Sciatic nerve (tissue), 2 donors: ENCODE results near the gene MT1M. TPM values are rescaled to one million over a fixed set of nuclear protein-coding genes. Genes with fewer than 3 reads are reported as not detected.
A peak's percentile ranks its signal among the peaks of the same experiment; 100 is the strongest.

Source experiments
- ATAC-seq: fragments of 200-7000 bp; cut with Tn5 transposase; one replicate; pipeline ENCODE4 v1.9.1; 2020; ENCODE audit warnings: mild to moderate bottlenecking, moderate library complexity
- DNase-seq: peaks from one replicate; pipeline ENCODE4 v3.0.0-alpha.2; 2020; ENCODE audit warnings: low spot score
- intact Hi-C: fragments of 100-400 bp; cut with DNase I; formaldehyde crosslinking; loops from one replicate; pipeline ENCODE4 v1.14.2; 2022
- total RNA-seq: library from RNA; stranded (reverse); fragmentation: NEBNext Ultra II Directional; extraction: Animal tissue kit (Norgen Biotek cat#: 25700); gene quantifications from one replicate; pipeline ENCODE4 v1.2.1, GENCODE V29; 2021
- donor health status: DM: no; HTN: no; CAD: no.
- donor health status: DM: no; HTN: no; CAD: no.

Gene MT1M
- total RNA-seq, 1 donor from 2014 or later = 6.7 TPM

DNA sequence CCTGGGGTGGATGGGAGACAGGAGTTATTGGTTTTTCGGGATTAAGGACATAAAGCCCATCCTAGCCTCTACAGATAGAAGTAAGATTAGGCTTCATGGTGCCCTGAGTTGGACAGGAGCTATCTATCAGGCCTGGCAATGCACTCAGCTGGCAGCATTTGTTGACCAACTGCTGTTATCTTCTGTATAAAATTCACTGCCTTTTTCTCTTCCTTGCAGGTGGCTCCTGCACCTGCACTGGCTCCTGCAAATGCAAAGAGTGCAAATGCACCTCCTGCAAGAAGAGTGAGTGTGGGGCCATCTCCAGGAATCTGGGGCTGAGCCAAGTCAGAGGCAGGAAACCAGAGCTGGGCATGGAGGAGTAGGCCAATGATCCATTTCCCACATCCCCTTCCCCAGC is 6.6 kb downstream of the MT1M start:
- DNase-seq (peak; percentile 45), ATAC-seq (no peak)
- intact Hi-C loops = no loop called here

DNA sequence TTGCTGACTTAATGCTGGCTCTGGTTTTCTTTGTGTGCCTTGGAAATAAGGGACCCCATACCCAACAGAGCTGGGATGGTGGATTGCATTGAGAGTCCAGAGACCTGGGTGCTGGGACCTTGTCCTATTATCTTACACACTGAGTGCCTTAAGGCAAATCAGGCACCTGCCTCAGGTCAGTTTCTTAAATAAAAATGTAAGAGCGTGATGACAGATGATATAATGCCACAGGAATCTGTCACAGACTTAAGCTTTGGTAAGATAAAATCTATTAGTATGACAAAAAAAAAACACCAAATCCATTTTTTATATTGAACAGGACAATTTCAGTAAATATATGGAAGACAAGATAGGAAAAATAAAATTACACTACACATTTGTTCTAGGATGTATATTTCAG is 7.6 kb downstream of the MT1M start:
- ATAC-seq (no peak), DNase-seq (no peak)
- intact Hi-C loops = no loop called here

DNA sequence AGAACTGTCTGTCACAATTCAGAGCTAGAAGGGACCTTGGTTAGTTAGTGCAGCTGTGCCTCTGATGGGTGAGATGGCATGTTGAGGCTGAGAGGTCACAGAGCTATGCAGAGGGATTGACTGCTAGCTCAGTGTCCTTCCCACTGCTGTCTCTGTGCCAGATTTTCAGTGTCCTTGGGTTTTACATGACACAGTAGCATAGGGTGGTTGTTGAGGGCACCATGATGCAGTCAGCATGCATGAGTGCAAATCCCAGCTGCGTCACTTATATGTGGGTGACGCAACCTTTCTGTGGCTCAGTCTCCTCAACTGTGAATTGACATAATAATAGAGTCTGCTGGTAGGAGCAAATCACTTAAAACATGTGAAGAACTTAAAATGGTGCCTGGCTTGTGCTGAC is 8.7 kb downstream of the MT1M start:
- intact Hi-C loops = no loop called here
- no peak for ATAC-seq
- DNase-seq = no peak

DNA sequence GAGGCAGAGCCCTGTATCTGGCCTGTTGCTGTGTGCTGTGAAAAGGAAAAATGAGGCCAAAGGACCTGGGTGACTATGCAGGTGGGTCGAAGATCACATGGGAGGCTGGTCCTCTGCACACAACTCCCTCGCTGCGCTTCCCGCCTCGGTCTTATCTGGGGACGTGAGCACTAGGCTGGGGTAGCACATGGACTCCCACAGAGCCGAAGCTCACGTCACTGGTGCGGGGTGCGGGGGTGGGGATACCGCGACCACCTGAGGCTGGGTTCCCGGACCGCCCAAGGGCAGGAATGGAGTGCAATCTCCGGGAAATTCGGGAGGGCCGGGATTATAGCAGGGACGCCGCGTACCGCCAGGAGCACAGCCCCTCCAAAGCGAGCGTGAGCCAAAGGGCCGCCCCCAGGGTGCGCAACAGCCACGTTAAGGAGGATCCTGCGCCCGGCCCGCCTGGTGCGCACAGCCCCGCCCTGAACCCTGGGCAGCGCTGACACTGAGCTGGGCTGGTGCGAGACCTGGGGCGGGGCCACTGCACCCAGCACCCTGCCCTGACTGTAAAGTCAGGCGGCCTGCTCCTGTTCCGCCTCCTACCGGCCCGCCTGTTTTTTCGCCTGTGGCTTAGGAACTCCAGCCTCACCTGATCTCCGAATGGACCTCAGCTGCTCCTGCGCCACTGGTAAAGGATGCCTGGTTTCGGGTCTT is 10.8 kb downstream of the MT1M start:
- DNase-seq (peak; percentile 75), ATAC-seq (peak; percentile 90)
- intact Hi-C loops = no loop called here

DNA sequence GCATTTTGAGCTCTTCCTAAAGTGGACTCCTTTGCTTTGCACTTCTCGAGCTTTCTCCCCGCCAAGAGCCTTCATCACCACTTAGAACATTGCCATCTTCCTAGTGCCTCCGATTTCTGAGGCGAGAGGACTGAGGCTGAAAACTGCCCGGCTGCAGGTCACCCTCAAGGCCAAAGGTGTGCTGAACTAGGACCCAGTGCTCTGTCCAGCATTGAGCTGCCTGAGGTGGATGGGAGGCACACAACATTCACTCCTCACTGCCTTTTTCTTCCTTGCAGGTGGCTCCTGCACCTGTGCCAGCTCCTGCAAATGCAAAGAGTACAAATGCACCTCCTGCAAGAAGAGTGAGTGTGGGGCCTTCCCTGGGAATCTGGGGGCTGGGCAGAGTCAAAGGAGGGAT is 11.4 kb downstream of the MT1M start:
- DNase-seq (no peak), ATAC-seq (no peak)
- intact Hi-C loops = no loop called here

DNA sequence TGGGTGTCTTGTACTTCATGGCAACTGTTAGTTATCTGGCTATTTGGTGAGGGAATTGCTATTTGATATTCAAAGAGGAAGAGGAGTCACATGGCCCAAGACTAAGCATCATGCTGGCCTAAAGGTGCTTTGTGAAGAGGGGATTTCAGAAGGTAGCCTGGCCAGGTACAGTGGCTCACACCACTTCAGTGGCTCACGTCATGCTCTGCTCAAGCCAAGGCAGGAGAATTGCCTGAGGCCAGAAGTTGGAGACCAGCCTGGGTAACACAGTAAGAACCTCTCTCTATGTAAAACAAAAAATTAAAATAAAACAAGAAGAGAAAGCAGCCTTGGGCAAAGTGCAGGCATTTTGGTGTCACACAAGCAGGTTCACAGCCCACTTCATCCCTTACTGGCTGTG is 12.9 kb downstream of the MT1M start:
- ATAC-seq (no peak), DNase-seq (no peak)
- intact Hi-C loops = no loop called here

DNA sequence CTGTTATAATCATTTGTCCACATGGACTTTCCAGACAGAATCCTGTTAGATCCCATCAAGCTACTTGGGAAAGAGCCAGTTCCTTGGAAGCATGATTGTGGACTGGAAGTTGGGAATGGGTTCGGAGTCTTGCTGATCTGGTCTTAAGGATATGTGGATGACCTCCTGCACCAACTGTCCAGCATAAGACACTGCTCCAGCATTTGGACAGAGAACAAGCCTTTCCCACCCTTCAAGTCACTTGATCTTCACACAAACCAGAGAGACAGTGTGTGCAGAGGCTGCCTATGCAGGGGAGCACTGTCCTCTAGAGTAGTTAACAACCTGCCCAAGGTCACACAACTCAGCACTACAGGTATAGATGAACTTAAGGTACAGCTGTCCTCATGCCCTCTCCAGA is 13.4 kb downstream of the MT1M start:
- intact Hi-C loops = no loop called here
- DNase-seq = no peak

DNA sequence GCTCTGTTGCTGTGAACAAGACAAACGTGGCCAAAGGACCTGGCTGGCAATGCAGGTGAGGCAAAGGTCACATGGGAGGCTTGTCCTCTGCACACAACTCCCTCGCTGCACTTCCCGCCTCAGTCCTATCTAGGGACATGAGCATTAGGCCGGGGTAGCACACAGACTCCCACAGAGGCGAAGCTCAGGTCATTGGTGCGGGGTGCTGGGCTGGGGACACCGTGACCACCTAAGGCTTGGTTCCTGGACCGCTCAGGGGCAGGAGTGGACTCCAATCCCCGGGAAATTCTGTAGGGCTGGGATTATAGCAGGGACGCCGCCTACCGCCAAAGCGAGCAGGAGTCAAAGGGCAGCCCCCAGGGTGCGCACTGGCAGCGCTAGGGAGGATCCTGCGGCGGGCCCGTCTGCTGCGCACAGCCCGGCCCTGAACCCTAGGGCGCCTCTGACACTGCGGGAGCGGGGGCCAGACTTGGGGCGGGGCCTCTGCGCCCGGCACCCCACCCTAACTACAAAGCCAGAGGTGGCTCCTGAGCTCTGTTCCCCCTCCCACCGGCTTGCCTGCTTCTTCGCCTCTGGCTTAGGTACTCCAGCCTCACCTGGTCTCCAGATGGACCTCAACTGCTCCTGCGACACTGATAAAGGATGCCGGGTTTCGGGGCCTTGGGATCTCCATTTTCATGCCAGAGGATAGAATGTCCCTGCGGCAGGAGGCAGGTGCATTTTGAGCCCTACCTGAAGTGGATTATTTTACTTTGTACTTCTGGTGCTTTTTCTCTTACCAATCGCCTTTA is 15.4 kb downstream of the MT1M start:
- DNase-seq = no peak
- ATAC-seq = no peak
- intact Hi-C loops = no loop called here

More for the DNA sequence above, 13.4 kb downstream of the MT1M start:
- ATAC-seq = no peak

DNA sequence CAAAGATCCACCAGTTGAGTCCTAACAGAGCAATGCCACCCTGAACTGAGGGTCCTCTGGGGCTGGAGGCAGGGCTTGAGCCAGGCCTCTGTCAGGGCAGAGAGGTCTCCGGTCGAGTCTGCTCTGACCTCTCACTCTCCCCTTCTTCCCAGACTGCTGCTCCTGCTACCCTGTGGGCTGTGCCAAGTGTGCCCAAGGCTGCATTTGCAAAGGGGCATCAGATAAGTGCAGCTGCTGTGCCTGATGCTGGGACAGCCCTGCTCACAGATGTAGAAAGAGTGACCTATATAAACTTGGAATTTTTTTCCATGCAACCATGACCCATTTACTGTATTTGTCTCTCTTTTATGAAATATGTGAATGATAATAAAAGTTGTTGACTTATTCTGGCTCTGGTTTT is 16.8 kb downstream of the MT1M start:
- no peak for ATAC-seq
- intact Hi-C loops = no loop called here
- DNase-seq = no peak

DNA sequence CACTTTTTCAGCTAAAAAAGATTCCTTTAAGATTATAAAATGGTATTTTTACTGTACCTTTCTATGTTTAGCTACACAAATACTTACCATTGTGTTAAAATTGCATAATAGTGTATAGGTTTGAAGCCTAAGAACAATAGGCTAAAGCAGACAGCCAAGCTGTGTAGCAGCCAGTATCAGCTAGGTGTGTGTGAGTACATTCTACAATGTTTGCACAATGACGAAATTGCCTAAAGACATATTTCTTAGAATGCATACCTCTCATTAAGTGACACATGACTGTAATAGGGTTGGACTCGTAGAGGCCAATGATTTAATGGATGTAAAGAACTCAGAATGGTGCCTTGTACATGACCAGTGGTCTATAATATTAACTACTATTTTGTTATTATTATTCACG is 17.4 kb downstream of the MT1M start:
- ATAC-seq = no peak
- DNase-seq = no peak
- intact Hi-C loops = no loop called here

DNA sequence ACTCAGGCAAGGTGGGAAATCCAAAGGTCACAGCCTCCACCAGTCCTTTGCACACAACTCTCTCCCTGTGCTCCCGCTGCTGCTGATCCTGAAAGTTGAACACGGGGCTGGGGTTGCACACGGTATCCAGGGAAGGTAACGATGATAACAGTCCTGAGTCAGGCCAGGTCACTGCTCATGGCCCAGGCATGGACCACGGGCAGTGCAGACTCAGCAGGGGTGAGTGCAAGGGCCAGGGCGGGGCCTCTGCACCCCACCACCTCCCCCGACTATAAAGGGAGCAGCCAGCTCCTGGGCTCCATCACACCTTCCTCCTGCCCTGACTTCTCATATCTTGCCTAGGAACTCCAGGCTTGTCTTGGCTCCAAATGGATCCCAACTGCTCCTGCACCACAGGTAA is 19.1 kb downstream of the MT1M start, which contains the start of gene MT1B:
TSS of gene MT1B (plus strand) at position 301 of the 400 bp plus-strand sequence. CDS start at position 369, 68 bp downstream.
- DNase-seq (no peak), ATAC-seq (no peak)
- intact Hi-C loops = no loop called here

DNA sequence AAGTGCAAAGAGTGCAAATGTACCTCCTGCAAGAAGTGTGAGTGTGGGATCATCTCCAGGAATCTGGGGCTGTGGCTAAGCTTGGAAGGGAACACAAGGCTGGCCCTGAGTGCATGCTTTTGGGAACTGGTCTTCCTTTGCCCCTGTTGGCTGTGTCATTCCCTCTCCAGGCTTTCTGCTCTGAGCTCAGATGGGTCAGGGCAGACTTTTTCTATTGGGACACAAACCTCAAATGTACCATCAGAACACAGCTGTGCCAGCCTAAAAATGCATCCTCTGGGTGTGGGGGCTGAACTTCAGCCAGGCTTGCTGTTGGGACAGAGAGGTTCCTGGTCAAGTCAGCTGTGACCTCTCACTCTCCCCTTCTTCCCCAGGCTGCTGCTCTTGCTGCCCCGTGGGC is 20.1 kb downstream of the MT1M start:
- no peak for ATAC-seq

DNA sequence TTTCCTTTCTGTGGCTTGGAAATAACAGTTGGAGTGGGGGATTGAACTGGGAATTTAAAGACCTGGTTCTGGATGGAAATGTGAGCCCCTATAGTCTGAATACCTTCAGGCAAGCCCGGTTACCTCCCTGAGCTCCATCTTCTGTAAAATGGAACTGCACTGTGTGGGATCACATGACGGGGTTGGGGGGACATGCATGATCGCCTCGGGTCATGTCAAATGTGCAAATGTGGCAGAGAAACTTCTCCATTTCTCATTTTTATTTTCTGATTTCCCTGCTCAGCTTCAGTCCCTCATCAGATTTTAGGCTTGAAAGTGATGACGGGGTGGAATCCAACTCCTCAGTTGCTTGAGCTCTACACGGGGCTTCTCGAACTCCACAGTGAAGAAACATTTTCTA is 20.8 kb downstream of the MT1M start:
- intact Hi-C loops = no loop called here
- ATAC-seq (no peak), DNase-seq (no peak)

More for the DNA sequence above, 20.1 kb downstream of the MT1M start:
- intact Hi-C loops = no loop called here
- no peak for DNase-seq

DNA sequence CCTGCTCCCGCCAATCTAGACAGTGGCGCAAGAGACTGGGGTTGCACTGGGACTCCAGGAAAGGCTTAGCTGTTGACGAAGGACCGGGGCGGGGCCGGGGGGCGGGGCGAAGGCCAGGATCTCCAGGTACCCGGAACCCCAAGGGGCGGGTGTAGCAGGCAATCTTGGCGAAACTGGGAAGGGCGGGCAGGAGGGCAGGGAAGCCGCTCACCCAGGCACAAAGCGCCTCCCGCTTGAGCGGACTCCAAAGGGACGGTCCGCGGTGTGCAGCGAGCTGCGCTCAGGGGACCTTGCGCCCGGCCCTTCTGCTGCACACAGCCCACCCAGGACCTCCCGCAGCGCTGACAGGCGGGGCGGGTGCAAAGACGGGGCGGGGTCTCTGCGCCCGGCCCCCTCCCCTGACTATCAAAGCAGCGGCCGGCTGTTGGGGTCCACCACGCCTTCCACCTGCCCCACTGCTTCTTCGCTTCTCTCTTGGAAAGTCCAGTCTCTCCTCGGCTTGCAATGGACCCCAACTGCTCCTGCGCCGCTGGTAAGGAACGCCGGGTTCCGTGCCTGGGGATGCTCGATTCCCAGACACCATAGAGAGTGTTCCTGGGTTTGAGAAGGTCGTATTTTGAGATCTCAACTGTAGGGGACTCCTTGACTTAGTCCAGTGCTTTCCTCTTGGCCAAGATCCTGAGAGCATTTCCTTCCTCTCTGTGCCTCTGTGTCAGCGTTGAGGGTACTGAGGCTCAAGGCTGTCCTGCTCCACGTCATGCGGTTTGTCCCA is 25.3 kb downstream of the MT1M start, which contains the start of gene MT1F:
TSS of gene MT1F (plus strand) at position 405 of the 772 bp plus-strand sequence. CDS start at position 505, 100 bp downstream.
- DNase-seq (peak; percentile 77), ATAC-seq (peak; percentile 79)
- intact Hi-C loops = no loop called here

DNA sequence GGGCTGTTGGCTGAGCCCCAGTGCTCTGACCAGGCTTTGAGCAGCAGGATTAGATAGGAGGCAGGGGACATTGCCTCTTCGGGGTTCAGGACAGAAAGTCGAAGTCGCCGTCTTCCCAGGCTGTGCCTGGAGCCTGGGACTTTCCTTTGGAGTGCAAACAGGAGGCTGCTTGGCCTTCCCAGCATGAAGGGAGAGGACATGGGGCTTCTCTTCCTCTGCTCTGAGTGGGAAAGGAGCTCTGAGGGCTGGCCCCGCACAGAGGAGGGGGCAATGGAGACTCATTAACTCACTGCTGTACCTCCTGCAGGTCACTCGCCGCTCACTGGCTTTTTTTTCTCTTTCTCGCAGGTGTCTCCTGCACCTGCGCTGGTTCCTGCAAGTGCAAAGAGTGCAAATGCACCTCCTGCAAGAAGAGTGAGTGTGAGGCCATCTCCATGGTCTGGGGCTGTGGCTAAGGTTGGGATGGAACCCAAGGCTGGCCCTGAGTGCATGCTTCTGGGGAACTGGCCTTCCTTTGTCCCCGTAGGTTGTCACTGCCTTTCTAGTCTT is 25.9 kb downstream of the MT1M start:
- intact Hi-C loops = no loop called here

DNA sequence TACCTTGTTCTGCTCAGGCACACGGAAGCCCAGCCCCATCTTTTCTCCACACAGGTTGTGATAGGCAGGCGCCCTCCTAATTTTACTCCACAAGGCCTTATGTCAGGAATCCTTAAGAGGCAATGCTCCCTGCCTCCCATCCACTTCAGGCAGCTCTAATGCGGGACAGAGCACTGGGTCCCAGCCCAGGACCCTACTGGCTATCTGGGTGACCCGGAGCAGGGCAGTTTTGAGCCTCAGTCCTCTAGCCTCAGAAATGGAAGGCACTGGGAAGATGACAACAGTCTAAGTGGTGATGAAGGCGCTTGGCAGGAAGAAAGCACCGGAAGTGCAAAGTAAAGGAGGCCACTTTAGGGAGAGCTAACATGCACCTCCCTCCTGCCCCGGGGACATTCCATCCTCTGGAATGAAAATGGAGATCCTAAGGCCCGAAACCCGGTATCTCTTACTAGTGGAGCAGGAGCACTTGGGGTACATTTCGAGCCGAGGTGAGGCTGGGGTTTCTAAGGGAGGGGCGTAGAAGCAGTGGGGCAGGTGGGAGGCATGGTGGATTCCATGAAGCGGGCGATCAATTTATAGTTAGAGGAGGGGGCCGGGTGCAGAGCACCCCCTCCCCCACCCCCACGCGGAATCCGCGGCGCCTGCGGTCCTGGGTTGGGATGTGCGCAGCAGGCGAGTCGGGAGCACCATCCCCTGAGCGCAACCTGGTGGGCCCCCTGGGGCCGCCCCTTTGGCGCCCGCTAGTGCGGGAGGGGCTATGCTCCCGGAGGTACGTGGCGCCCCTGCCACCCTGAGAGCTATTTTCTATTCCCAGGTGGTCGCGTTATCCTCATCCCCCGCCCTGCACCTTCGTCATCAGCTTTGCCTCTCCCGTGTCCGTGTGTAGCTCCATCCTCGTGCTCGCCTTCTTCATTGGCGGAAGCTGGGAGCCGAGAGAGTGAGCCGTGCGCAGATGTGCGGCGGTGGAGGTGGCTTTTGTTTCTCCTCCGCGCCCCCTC is 30.2 kb downstream of the MT1M start:
- DNase-seq = no peak
- intact Hi-C loops = no loop called here
- ATAC-seq = no peak

More for the DNA sequence above, 25.9 kb downstream of the MT1M start:
- ATAC-seq (no peak), DNase-seq (no peak)

DNA sequence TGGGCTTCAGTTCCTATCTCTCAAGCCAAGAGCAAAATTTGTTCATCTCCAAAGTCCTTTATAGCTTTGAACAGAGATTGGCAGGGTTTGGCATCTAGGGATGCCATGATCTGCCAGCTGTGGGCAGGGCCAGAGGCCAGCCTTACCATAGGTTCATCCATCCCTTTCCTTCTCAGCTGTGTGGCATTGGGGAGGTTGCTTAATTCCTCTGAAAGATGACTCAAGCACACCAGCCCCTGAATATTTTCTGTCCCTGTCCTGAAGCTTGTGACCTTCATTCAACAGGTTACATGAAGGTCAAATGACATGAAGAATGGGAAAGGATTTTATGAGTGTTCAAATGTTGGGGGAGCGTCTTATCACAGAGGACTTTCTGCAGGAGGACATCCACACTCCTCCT is 32.0 kb downstream of the MT1M start:
- no peak for DNase-seq
- intact Hi-C loops = no loop called here
- ATAC-seq = no peak
